ES-I3 (cell line): ENCODE results near the gene LDB1.

Experiments used
- H3K36me3 ChIP-seq: 2 replicates; pipeline ENCODE4 v1.6.1; 2013; ENCODE audit warnings: mild to moderate bottlenecking, low read length, control low read depth, moderate library complexity; ENCODE audit not compliant: insufficient read depth
- H3K4me1 ChIP-seq: 2 replicates; pipeline ENCODE4 v1.6.1; 2013; ENCODE audit warnings: mild to moderate bottlenecking, control low read depth, low read length; ENCODE audit not compliant: insufficient read depth
- H3K9ac ChIP-seq: 2 replicates; pipeline ENCODE4 v1.6.1; 2013; ENCODE audit warnings: low read depth, mild to moderate bottlenecking, low read length, moderate library complexity
- H3K9me3 ChIP-seq: 2 replicates; pipeline ENCODE4 v1.6.1; 2013; ENCODE audit warnings: mild to moderate bottlenecking, low read length, moderate library complexity; ENCODE audit not compliant: control insufficient read depth, insufficient read depth

The LDB1 gene

DNA sequence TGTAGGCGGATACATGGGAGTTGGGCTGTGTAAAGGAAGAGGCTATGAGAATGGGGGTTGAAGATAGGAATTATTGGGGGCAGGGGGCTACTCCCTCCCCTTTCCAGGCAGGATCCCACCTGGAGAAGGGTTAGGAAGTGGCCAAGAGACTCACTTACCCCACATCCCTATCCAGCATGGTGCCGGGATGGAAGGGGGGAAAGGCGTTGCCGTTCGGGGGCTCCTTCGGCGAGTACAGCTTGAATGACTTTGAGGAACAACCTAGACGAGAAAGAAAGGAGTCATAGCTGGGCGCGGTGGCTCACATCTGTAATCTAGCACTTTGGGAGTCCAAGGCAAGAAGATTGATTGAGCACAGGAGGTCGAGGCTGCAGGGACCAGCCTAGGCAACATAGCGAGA lies 8.9 kb downstream of the LDB1 start:
- Histone ChIP-seq H3K4me1 (peaks cover 23% of the 10 kb centered on the region), H3K36me3 (peaks cover 25% of the 10 kb centered on the region), H3K9ac (no peak overlapping the region), H3K9me3 (no peaks in the 10 kb centered on the region)

DNA sequence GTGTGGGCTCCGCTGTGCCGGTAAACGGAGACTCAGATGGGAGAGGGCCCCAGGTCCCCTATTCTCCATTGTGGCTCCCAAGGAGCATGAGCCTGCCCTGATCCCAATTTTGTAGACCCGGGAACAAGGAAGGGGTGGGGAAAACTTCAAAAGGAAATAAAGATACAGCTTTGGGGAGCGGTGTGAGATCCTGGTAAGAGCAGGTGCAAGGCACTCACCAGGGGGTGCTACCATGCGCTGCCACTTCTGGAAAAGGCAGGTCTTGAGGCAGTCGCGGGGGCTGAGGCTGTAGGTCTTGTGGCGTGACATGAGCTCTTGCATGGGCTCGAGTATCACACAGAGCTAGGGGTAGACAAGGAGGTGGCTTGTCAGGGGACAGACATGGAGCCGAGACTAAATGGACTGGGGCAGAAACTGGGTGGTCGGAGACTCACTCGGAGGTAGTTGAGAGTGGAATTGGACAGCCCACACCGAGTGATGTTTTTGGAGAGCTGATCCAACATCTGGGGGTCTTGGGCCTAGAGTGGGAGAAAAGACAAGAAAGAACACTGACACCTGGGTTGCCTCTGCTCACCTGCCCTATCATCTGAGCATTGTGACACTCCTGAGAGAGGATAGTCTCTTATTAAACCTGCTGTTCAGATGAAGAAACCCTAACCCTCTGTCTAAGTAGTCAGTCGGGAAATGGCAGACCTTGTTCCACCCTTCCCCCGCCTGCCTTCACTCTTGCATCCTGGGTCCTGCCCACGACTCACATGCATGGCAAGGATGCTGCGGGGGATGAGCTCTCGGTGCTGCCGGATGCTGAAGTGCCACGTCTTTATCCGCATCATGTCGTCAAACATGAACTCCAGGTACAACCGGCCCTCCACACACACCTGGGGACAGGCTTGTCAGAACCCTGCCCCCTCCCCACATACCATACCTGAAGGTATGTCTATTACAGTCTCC lies 10.7 kb downstream of the LDB1 start:
- H3K4me1 ChIP-seq = peaks cover 13% of the 10 kb centered on the region
- peaks cover 27% of the 10 kb centered on the region for H3K36me3 ChIP-seq
- H3K9me3 ChIP-seq = no peaks in the 10 kb centered on the region
- no peak overlapping the region for H3K9ac ChIP-seq

- no peaks in the 10 kb centered on the region for H3K9me3 ChIP-seq
- H3K9ac ChIP-seq = no peak overlapping the region
- no peaks in the 10 kb centered on the region for H3K4me1 ChIP-seq
- H3K36me3 ChIP-seq = peaks cover 27% of the 10 kb centered on the region
These were observed 13.2 kb downstream of the LDB1 start for GRCh38 chr10:102106998-102107397.

- Histone ChIP-seq H3K36me3 (peaks cover 8% of the 10 kb centered on the region; the same call in 1 of the 2 replicates), H3K4me1 (no peaks in the 10 kb centered on the region), H3K9me3 (no peaks in the 10 kb centered on the region)
These were observed 17.7 kb downstream of the LDB1 start for GRCh38 chr10:102102421-102102820.

GRCh38 chr10:102101152-102101551 lies 19.0 kb downstream of the LDB1 start:
- 0 out of 2 replicates have a peak, but pooled peaks cover 2% of the 10 kb centered on the region for H3K36me3 ChIP-seq
- H3K9ac ChIP-seq = no peak overlapping the region
- H3K4me1 ChIP-seq = no peaks in the 10 kb centered on the region
- H3K9me3 ChIP-seq = no peaks in the 10 kb centered on the region

More at GRCh38 chr10:102102421-102102820, 17.7 kb downstream of the LDB1 start:
- H3K9ac ChIP-seq = no peak overlapping the region

- Histone ChIP-seq H3K4me1 (no peaks in the 10 kb centered on the region), H3K9me3 (no peaks in the 10 kb centered on the region), H3K36me3 (no peaks in the 10 kb centered on the region), H3K9ac (no peak overlapping the region)
These were observed 23.7 kb downstream of the LDB1 start for GRCh38 chr10:102096449-102096848.

DNA sequence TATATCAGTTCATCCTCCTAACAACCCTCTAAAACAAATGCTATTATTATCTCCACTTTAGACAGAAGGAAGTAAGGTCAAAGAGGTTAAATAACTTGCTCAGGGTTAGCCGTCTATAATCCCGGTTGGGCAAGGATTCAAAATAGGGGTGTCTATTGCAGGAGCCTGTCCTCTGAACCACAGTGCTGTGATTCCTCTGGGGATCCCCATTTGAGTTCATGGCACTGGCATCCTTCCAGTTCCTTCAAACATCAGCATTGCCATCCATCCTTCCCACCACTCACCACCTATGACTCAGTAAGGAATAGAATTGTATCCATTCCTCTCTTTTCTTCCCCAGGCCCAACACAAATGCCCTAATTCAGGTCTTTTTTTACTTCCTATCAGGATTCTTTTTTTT lies 29.4 kb downstream of the LDB1 start:
- Histone ChIP-seq H3K9me3 (no peaks in the 10 kb centered on the region), H3K9ac (no peak overlapping the region), H3K4me1 (no peaks in the 10 kb centered on the region), H3K36me3 (no peaks in the 10 kb centered on the region; the same call in 1 of the 2 replicates)

DNA sequence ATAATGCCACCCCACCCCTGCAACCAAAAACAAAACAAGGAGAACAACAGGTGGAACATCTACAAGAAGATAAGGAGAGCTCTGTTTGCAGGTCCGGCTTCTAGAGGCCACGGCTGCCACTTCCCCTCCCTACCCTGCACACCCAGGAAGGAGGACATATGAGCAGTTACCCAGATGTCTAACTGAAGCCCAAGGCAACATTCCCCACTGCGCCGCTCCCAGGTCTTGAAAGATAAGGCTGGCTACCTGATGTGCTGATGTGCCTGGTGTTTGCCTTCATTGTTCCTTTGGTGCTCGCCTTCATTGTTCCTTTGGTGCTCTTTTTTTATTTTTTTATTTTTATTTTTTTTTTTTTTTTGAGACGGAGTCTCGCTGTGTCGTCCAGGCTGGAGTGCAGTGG lies 34.0 kb downstream of the LDB1 start:
- Histone ChIP-seq H3K36me3 (no peaks in the 10 kb centered on the region; the same call in 1 of the 2 replicates), H3K9me3 (no peaks in the 10 kb centered on the region), H3K4me1 (no peaks in the 10 kb centered on the region)

GRCh38 chr10:102085336-102085735 lies 34.8 kb downstream of the LDB1 start:
- Histone ChIP-seq H3K9ac (no peak overlapping the region), H3K36me3 (no peaks in the 10 kb centered on the region; the same call in 1 of the 2 replicates), H3K4me1 (no peaks in the 10 kb centered on the region), H3K9me3 (no peaks in the 10 kb centered on the region)

More for the DNA sequence above, 34.0 kb downstream of the LDB1 start:
- H3K9ac ChIP-seq = no peak overlapping the region

DNA sequence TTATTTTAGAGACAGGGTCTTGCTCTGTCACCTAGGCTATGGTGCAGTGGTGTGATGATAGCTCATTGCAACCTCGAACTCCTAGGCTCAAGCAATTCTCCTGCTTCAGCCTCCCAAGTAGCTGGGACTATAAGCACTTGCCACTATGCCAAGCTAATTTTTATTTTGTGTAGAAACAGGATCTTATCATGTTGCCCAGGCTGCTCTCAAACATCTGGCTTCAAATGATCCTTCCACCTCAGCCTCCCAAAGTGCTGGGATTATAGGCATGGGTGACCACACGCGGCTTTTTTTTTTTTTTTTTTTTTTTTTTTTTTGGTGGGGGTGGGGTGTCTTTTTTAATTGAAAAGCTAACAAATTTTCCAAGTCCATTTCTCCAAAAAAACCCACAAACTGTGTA lies 36.6 kb downstream of the LDB1 start:
- Histone ChIP-seq H3K9me3 (no peaks in the 10 kb centered on the region), H3K9ac (no peak overlapping the region), H3K4me1 (no peaks in the 10 kb centered on the region), H3K36me3 (no peaks in the 10 kb centered on the region; the same call in 1 of the 2 replicates)

DNA sequence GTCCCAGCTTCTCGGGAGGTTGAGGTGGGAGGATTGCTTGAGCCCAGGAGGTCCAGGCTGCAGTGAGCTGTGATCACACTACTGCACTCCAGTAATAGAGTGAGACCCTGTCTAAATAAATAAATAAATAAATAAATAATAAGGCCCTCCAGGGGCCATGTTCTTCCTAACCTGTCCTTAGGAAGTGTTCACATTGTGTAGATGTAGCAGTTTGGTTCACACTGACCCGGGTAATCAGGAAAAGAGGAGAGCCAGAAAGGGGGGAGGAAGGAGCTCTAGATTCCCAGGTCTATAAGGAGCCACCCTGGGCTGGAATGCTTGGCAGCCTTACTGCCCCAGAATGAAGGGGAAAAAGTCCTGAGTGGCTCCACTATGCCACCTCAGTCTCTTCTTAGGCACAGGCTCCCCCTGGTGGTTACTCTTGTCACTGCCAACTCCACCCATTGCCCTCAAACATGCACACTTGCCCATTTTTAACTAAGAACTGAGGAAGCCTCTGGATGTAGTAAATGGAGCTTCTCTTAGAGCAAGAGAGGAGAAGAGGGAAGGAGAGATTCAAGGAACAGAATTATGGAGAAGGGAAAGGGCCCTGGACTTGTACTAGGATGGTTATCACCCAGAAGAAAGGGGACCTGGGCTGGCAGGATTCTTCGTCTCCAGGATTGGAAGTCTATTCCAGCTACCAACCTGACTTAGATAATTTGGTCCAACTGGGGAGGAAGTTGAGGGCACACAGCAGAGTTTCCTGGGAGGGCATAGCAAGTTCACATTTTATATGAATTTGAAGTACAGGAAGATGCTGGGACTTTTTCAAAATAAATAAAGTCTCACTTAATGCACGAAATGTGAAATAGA lies 47.3 kb downstream of the LDB1 start:
- H3K9me3 ChIP-seq = no peaks in the 10 kb centered on the region
- H3K36me3 ChIP-seq = no peaks in the 10 kb centered on the region
- no peak overlapping the region for H3K9ac ChIP-seq
- no peaks in the 10 kb centered on the region; the same call in 1 of the 2 replicates for H3K4me1 ChIP-seq

DNA sequence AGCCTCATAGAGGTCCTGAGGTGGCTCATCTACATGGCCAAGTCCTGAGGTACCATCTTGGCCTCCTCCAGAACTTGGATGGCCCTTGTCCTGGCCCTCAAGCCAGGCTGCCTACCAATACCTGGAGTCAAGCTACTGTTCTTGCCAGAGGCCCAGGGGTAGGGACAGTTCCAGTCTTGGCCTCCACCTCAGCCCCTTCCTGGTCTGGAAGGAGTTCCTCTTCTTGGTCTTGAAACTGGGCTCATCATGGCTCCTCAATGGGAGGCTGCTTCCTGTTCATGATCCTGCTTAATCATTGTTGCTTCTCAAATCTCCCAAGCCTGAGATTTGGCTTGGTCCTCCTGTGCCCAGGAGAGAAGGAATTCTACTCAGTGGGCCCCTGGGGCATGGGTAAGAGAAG lies 51.1 kb downstream of the LDB1 start:
- Histone ChIP-seq H3K9ac (no peak overlapping the region), H3K4me1 (no peaks in the 10 kb centered on the region; the same call in 1 of the 2 replicates), H3K9me3 (no peaks in the 10 kb centered on the region), H3K36me3 (no peaks in the 10 kb centered on the region)

- no peaks in the 10 kb centered on the region; the same call in 1 of the 2 replicates for H3K4me1 ChIP-seq
- no peaks in the 10 kb centered on the region for H3K9me3 ChIP-seq
- no peaks in the 10 kb centered on the region for H3K36me3 ChIP-seq
- H3K9ac ChIP-seq = no peak overlapping the region
These were observed 52.0 kb downstream of the LDB1 start for GRCh38 chr10:102068216-102068615.

DNA sequence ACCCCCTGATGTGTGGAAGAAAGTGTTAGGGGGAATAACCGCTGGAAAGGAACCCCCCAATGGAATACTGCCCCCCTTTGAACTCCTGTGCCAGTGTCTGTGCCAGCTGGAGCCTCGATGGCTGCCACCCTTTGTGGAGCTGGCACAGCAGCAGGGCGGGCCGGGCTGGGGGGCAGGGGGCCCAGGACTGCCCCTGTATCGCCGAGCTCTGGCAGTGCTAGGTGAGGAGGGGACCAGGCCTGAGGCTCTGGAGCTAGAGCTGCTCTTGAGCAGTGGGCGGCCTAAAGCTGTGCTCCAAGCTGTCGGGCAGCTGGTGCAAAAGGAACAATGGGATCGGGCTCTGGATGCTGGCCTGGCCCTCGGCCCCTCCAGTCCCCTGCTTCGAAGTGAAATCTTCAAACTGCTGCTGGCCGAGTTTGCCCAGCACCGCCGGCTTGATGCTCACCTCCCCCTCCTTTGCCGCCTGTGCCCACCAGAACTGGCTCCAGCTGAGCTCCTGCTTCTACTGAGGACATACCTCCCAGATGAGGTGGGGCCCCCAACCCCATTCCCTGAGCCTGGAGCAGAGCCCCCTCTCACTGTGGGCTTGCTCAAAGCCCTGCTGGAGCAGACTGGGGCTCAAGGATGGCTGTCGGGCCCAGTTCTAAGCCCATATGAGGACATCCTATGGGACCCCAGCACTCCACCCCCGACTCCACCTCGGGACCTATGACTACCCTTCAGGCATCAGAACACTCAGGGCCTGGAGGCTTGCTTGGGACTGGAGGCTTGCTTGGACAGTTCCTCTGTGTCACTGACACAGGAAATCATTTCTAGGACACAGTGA lies 52.9 kb downstream of the LDB1 start:
- Histone ChIP-seq H3K9ac (no peak overlapping the region), H3K4me1 (no peaks in the 10 kb centered on the region), H3K9me3 (no peaks in the 10 kb centered on the region), H3K36me3 (no peaks in the 10 kb centered on the region)
